Forelimb muscle (tissue), 1 donor: ENCODE measurements around the gene D2HGDH. TPM values are rescaled to one million over a fixed set of nuclear protein-coding genes. Genes with fewer than 3 reads are reported as not detected.

Experiments used
- polyA plus RNA-seq: library from polyadenylated mRNA; unstranded; fragments of 120-200 nt; gene quantifications from one replicate; pipeline ENCODE4 v1.2.1, GENCODE V29; 2013; ENCODE audit not compliant: insufficient read length

The D2HGDH gene
- polyA plus RNA-seq, 1 donor: 24.9 TPM

Other genes with a start within 250 kb of the D2HGDH start
- gene STK25, start 226.0 kb upstream of the D2HGDH start, polyA plus RNA-seq: 289 TPM
- 63.4 TPM for gene BOK, start 175.9 kb upstream of the D2HGDH start, polyA plus RNA-seq
- gene THAP4, start 97.5 kb upstream of the D2HGDH start, polyA plus RNA-seq: 42.7 TPM
- gene ATG4B, start 96.9 kb upstream of the D2HGDH start, polyA plus RNA-seq: 51.9 TPM
- 24.8 TPM for gene DTYMK, start 47.8 kb upstream of the D2HGDH start, polyA plus RNA-seq
- gene ING5, start 32.6 kb upstream of the D2HGDH start, polyA plus RNA-seq: 25.0 TPM
- 0.20 TPM for gene GAL3ST2, start 42.2 kb downstream of the D2HGDH start, polyA plus RNA-seq
- gene NEU4, start 74.6 kb downstream of the D2HGDH start, polyA plus RNA-seq: 7.0 TPM
- 0.13 TPM for gene PDCD1, start 124.3 kb downstream of the D2HGDH start, polyA plus RNA-seq
- 0.08 TPM for gene RTP5, start 135.1 kb downstream of the D2HGDH start, polyA plus RNA-seq